Heart left ventricle (tissue), 13 donors: ENCODE data around the gene CHCHD3.

Experiments used
- POLR2A ChIP-seq, 2 donors: fragments of 450-650 bp; IDR thresholded peaks; one replicate each; pipeline ENCODE4 v1.6.1; 2017; ENCODE audit warnings: antibody characterized with exemption in 2 of 2, mild to moderate bottlenecking in 2 of 2, moderate library complexity in 2 of 2
- TF ChIP-seq, protein P1 (sequence below), 12 donors: fragments of 200-600 bp; sonication (generic) in 4 of 12; IDR thresholded peaks; one replicate each; pipeline versions ENCODE4 v1.5.0 to v1.8.0; 2018 to 2022; ENCODE audit warnings: antibody characterized with exemption in 12 of 12, mild to moderate bottlenecking in 5 of 12
- donor health status: ischemic (EF 13 %, LVEDD 7.1; RV severe dilation, severe dysfunction).
- donor health status: DM: no; HTN: yes; CAD: no.
- donor health status: DM: no; HTN: no; CAD: no.
- donor health status: ischemic (EF 25% LVEDD 6.9; RV normal size, moderate dysfunction).
- donor health status: ischemic (EF 25% LVEDD 5.7; RV mildly dilated, moderate dysfunction).
- donor health status: ischemic (EF 35%, LVEDD 5.7; RV mildly dilated, moderate dysfunction).
- donor health status: nonischemic (EF 11% LVEDD 7.7; RV severe dilation, severe dysfunction).
- donor health status: DM: yes; HTN: yes; CAD: no.
- donor health status: PGD.
- donor health status: ischemic (EF 29% LVEDD 5.4; RV normal size, mild dysfunction).
- donor health status: nonischemic (EF 23%, LVEDD 6.1; RV moderate dilation, normal function).

DNA sequence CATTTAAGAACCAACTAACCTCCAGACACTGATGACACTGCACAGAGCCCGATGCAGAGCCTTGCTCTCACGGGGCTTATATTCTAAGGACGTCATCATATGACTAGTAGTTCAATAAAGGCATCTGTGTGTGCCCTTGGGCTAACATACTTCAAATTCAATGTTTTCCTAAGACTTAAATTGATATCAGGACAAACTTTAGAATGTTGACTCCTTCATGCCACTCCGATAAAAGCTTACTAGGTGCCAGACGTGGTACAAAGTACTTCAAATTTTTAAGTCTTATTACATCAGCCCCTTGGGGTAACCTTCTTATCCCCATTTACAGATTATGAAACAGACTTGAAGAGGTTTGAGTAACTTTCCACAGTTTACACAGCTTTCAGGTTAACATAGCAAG, 314.5 kb downstream of the CHCHD3 start:
- TF ChIP-seq POLR2A (IDR thresholded peaks at IDR 0.05) = no peak
- TF ChIP-seq, protein P1, sequence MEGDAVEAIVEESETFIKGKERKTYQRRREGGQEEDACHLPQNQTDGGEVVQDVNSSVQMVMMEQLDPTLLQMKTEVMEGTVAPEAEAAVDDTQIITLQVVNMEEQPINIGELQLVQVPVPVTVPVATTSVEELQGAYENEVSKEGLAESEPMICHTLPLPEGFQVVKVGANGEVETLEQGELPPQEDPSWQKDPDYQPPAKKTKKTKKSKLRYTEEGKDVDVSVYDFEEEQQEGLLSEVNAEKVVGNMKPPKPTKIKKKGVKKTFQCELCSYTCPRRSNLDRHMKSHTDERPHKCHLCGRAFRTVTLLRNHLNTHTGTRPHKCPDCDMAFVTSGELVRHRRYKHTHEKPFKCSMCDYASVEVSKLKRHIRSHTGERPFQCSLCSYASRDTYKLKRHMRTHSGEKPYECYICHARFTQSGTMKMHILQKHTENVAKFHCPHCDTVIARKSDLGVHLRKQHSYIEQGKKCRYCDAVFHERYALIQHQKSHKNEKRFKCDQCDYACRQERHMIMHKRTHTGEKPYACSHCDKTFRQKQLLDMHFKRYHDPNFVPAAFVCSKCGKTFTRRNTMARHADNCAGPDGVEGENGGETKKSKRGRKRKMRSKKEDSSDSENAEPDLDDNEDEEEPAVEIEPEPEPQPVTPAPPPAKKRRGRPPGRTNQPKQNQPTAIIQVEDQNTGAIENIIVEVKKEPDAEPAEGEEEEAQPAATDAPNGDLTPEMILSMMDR (IDR thresholded peaks at IDR 0.05) = no peak
